GM12878 (cell line): ENCODE measurements around the gene CTNNA2. TPM values are rescaled to one million over a fixed set of nuclear protein-coding genes. Genes with fewer than 3 reads are reported as not detected.

ENCODE experiments used
- ATAC-seq: fragments of 200-7000 bp; cut with Tn5 transposase; 3 replicates; pipeline ENCODE4 v1.9.1; 2020; ENCODE audit warnings: mild to moderate bottlenecking, moderate library complexity
- BruUV-seq: library from RNA; stranded (reverse); fragments of 400-500 nt; replicated peaks from 2 replicates; lab custom pipeline; 2021; lab: Mats Ljungman, UMichigan
- CTCF ChIA-PET: fragments of 300-600 bp; sonication (Branson Sonifier 250); formaldehyde crosslinking; extraction: SDS; loops from one replicate; lab custom pipeline; 2021; ENCODE audit warnings: inconsistent platforms; lab: Yijun Ruan, JAX
- POLR2A ChIA-PET: fragments of 350-600 bp; formaldehyde crosslinking; extraction: SDS; loops from one replicate; lab custom pipeline; 2021; ENCODE audit warnings: inconsistent platforms; lab: Charles Lee
- RAD21 ChIA-PET: fragments of 300-600 bp; sonication (Branson Sonifier 250); formaldehyde crosslinking; loops from one replicate; lab custom pipeline; 2023; ENCODE audit warnings: antibody characterized with exemption; ENCODE audit not compliant: unreplicated experiment; lab: Charles Lee
- SMC1A ChIA-PET: fragments of 300-600 bp; sonication (Branson Sonifier 250); formaldehyde crosslinking; loops from one replicate; lab custom pipeline; 2023; ENCODE audit not compliant: unreplicated experiment, uncharacterized antibody; lab: Charles Lee
- DNase-seq: peaks from one replicate; pipeline ENCODE4 v3.0.0-alpha.2; 2011; ENCODE audit warnings: low read depth, low spot score
- FAIRE-seq: peaks from 3 replicates; lab custom pipeline; 2011; peaks lifted over from hg19 to GRCh38; lab: Jason Lieb, UNC
- H2AFZ ChIP-seq: 2 replicates; pipeline ENCODE4 v1.6.0; 2011; ENCODE audit warnings: low read depth, low read length, control low read depth; ENCODE audit not compliant: control insufficient read depth
- H3K27ac ChIP-seq: 2 replicates; pipeline ENCODE4 v1.5.1; 2011; ENCODE audit warnings: control low read depth; ENCODE audit not compliant: control insufficient read depth, insufficient read depth
- H3K27me3 ChIP-seq, 2 experiments: replicated peaks in 1 of 2; 2 replicates each; pipeline versions ENCODE4 v1.6.0 to v1.6.1; 2011; ENCODE audit warnings: low read length in 1 of 2; ENCODE audit not compliant: control insufficient read depth in 2 of 2, insufficient read depth in 2 of 2
- H3K36me3 ChIP-seq, 2 experiments: 2 replicates each; pipeline ENCODE4 v1.5.1; 2011; ENCODE audit warnings: low read length in 1 of 2; ENCODE audit not compliant: control insufficient read depth in 2 of 2, insufficient read depth in 2 of 2
- H3K4me1 ChIP-seq: 2 replicates; pipeline ENCODE4 v1.6.1; 2011; ENCODE audit warnings: mild to moderate bottlenecking, low read length, moderate library complexity, mixed read lengths; ENCODE audit not compliant: control insufficient read depth, insufficient read depth
- H3K4me2 ChIP-seq: 2 replicates; pipeline ENCODE4 v1.6.0; 2011; ENCODE audit warnings: control low read depth; ENCODE audit not compliant: control insufficient read depth, insufficient read depth
- H3K4me3 ChIP-seq: fragments of 200-600 bp; sonication (generic); 2 replicates; pipeline ENCODE4 v1.5.1; 2016
- H3K79me2 ChIP-seq: 2 replicates; pipeline ENCODE4 v1.6.0; 2011; ENCODE audit warnings: low read length; ENCODE audit not compliant: control insufficient read depth, insufficient read depth
- H3K9ac ChIP-seq: 2 replicates; pipeline ENCODE4 v1.8.0; 2011; ENCODE audit warnings: low read length, control low read depth, mixed read lengths; ENCODE audit not compliant: control insufficient read depth, insufficient read depth
- H3K9me3 ChIP-seq: replicated peaks from 3 replicates; pipeline ENCODE4 v1.5.1; 2011; ENCODE audit warnings: mild to moderate bottlenecking, low read length; ENCODE audit not compliant: control insufficient read depth, insufficient read depth
- H4K20me1 ChIP-seq: 2 replicates; pipeline ENCODE4 v1.6.0; 2011; ENCODE audit not compliant: control insufficient read depth, insufficient read depth
- ASH2L ChIP-seq: fragments of 300-600, 200-600 bp; sonication (generic); IDR thresholded peaks from 2 replicates; pipeline ENCODE4 v1.6.1; 2017; ENCODE audit warnings: low read depth, mild to moderate bottlenecking, borderline replicate concordance
- BMI1 ChIP-seq: fragments of 450-650 bp; IDR thresholded peaks from 2 replicates; pipeline ENCODE4 v1.6.1; 2016; ENCODE audit warnings: mild to moderate bottlenecking, moderate library complexity, borderline replicate concordance
- CBFB ChIP-seq: IDR thresholded peaks from 2 replicates; pipeline ENCODE4 v1.6.1; 2016; ENCODE audit warnings: antibody characterized with exemption, low read depth
- CEBPB ChIP-seq, 2 experiments: fragments of 150-350 bp in 1 of 2; IDR thresholded peaks; 2 replicates each; pipeline ENCODE4 v1.6.1; 2012 to 2014; ENCODE audit warnings: low read depth in 2 of 2, low read length in 2 of 2, borderline replicate concordance in 1 of 2, inconsistent platforms in 1 of 2
- CHD1 ChIP-seq: IDR thresholded peaks from 2 replicates; pipeline ENCODE4 v1.6.1; 2012; ENCODE audit warnings: low read depth, low read length, improper control_type of control experiment
- FOXM1 ChIP-seq: IDR thresholded peaks from 2 replicates; pipeline ENCODE4 v1.6.1; 2012; ENCODE audit warnings: low read depth, mild to moderate bottlenecking, inconsistent platforms, low read length, moderate library complexity
- IKZF1 ChIP-seq: fragments of 450-650 bp; conservative IDR thresholded peaks from 2 replicates; pipeline ENCODE4 v1.6.1; 2017; ENCODE audit warnings: antibody characterized with exemption, mild to moderate bottlenecking
- JUNB ChIP-seq: IDR thresholded peaks from 2 replicates; pipeline ENCODE4 v1.6.1; 2016; ENCODE audit warnings: antibody characterized with exemption, mild to moderate bottlenecking
- JUND ChIP-seq: IDR thresholded peaks from 2 replicates; pipeline ENCODE4 v1.6.1; 2012; ENCODE audit warnings: low read depth, mild to moderate bottlenecking, low read length, improper control_type of control experiment, moderate library complexity
- MYB ChIP-seq: fragments of 150-350 bp; IDR thresholded peaks from 2 replicates; pipeline ENCODE4 v1.6.1; 2014; ENCODE audit warnings: mild to moderate bottlenecking, low read depth, low read length, borderline replicate concordance
- SP1 ChIP-seq: IDR thresholded peaks from one replicate; pipeline ENCODE4 v1.6.1; 2011; ENCODE audit warnings: low read depth, low read length
- SREBF1 ChIP-seq: IDR thresholded peaks from 2 replicates; pipeline ENCODE4 v1.6.1; 2012; ENCODE audit warnings: mild to moderate bottlenecking, low read length
- STAT3 ChIP-seq: IDR thresholded peaks from 2 replicates; pipeline ENCODE4 v1.6.1; 2011; ENCODE audit warnings: low read depth, low read length, improper control_type of control experiment
- TARDBP ChIP-seq: IDR thresholded peaks from 2 replicates; pipeline ENCODE4 v1.6.1; 2016; ENCODE audit warnings: borderline replicate concordance
- ZBED1 ChIP-seq: IDR thresholded peaks from 2 replicates; pipeline ENCODE4 v1.6.1; 2016; ENCODE audit warnings: borderline replicate concordance
- ZNF384 ChIP-seq: IDR thresholded peaks from 2 replicates; pipeline ENCODE4 v1.6.1; 2012; ENCODE audit warnings: low read depth, mild to moderate bottlenecking, low read length, improper control_type of control experiment, borderline replicate concordance
- in situ Hi-C: fragments of 300-500 bp; cut with MboI; formaldehyde crosslinking; loops from 9 replicates; pipeline ENCODE4 v1.14.3; 2018; ENCODE audit warnings: mixed read lengths
- intact Hi-C: fragments of 100-400 bp; cut with micrococcal nuclease; formaldehyde crosslinking; loops from one replicate; pipeline ENCODE4 v1.14.2; 2022; ENCODE audit not compliant: unreplicated experiment
- polyA plus RNA-seq, 11 experiments: library from polyadenylated mRNA; depleted of rRNA in 4 of 11; unstranded in 6 of 11; stranded (reverse) in 5 of 11; fragments of >200 nt; fragmentation: Nextera tagmentation in 4 of 11; fragmentation: Illumina TruSeq in 1 of 11; extraction: Ambion mirVana in 4 of 11; extraction: Trizol in 1 of 11; gene quantifications; 1 replicate in 1 of 11; 2 replicates in 10 of 11; pipeline versions ENCODE4 v1.2.1 to v1.2.3, GENCODE V29; 2011 to 2016; ENCODE audit warnings: inconsistent platforms in 2 of 11, missing spikeins in 2 of 11, low read depth in 1 of 11
- total RNA-seq, 4 experiments: library from RNA; depleted of rRNA in 3 of 4; stranded (reverse); fragments of >200 nt in 3 of 4; fragmentation: Illumina TruSeq in 1 of 4; extraction: Trizol in 1 of 4; gene quantifications; 2 replicates each; pipeline versions ENCODE4 v1.2.1 to v1.2.3, GENCODE V29; 2013 to 2021
- TF ChIP-seq, protein P1 (sequence below): IDR thresholded peaks from 2 replicates; pipeline ENCODE4 v1.6.1; 2012; ENCODE audit warnings: low read length, inconsistent platforms
- TF ChIP-seq, protein P2 (sequence below): fragments of 450-650 bp; IDR thresholded peaks from 2 replicates; pipeline ENCODE4 v1.6.1; 2017; ENCODE audit warnings: mild to moderate bottlenecking, low read depth, inconsistent platforms; ENCODE audit not compliant: poor library complexity, severe bottlenecking
- TF ChIP-seq, protein P3 (sequence below): fragments of 450-650 bp; IDR thresholded peaks from 2 replicates; pipeline ENCODE4 v1.6.1; 2016; ENCODE audit warnings: mild to moderate bottlenecking, moderate library complexity, borderline replicate concordance

The CTNNA2 gene
- total and polyA plus RNA-seq, 10 of the 15 experiments (the other 5 are each of a cell fraction or from before 2014, with no cell fraction given) = 2.4 to 36.2 (median 6.6) TPM

DNA sequence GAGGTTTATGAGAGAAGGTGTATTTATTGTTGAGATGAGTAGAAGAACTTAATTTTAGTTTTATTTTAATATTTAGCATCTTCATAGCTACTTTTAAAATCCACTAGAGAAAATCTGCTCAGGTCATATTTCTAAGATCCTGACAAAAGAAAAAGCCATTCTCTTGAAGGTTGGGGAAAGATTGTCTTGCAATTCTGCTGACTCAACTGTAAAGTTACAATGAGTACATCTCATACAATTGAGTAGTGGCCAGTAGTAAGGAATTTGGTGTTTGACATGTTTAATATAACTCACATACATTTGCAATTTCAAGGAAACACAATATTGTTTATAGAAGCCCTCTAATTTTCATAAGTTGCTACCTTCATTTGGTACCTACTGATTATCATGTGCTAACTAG is 447.2 kb downstream of the CTNNA2 start:
- in situ Hi-C loops (no loop called here), intact Hi-C loops (no loop called here)
- ChIA-PET POLR2A (no interaction called here), CTCF (interaction anchor here (1.0 to 1.2 kb wide), 2 partner anchors 10 to 279 kb away, joined by 3 read pairs; no protein-coding TSS in a partner anchor), RAD21 (no interaction called here), SMC1A (no interaction called here)
- Histone ChIP-seq H3K9ac (no peak overlapping the region), H3K27me3 (no peaks in the 10 kb centered on the region), H3K27ac (no peak overlapping the region), H3K36me3 (no peaks in the 10 kb centered on the region), H3K4me2 (no peak overlapping the region)
- no peak for TF ChIP-seq ASH2L
- TF ChIP-seq, protein P1, sequence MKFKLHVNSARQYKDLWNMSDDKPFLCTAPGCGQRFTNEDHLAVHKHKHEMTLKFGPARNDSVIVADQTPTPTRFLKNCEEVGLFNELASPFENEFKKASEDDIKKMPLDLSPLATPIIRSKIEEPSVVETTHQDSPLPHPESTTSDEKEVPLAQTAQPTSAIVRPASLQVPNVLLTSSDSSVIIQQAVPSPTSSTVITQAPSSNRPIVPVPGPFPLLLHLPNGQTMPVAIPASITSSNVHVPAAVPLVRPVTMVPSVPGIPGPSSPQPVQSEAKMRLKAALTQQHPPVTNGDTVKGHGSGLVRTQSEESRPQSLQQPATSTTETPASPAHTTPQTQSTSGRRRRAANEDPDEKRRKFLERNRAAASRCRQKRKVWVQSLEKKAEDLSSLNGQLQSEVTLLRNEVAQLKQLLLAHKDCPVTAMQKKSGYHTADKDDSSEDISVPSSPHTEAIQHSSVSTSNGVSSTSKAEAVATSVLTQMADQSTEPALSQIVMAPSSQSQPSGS = no peak
- no peak for TF ChIP-seq JUNB
- no peak for TF ChIP-seq CHD1
- no peak for TF ChIP-seq ZBED1
- TF ChIP-seq SP1 = no peak
- TF ChIP-seq TARDBP = no peak
- no peak for TF ChIP-seq IKZF1
- TF ChIP-seq, protein P2, sequence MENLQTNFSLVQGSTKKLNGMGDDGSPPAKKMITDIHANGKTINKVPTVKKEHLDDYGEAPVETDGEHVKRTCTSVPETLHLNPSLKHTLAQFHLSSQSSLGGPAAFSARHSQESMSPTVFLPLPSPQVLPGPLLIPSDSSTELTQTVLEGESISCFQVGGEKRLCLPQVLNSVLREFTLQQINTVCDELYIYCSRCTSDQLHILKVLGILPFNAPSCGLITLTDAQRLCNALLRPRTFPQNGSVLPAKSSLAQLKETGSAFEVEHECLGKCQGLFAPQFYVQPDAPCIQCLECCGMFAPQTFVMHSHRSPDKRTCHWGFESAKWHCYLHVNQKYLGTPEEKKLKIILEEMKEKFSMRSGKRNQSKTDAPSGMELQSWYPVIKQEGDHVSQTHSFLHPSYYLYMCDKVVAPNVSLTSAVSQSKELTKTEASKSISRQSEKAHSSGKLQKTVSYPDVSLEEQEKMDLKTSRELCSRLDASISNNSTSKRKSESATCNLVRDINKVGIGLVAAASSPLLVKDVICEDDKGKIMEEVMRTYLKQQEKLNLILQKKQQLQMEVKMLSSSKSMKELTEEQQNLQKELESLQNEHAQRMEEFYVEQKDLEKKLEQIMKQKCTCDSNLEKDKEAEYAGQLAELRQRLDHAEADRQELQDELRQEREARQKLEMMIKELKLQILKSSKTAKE = no peak
- TF ChIP-seq CBFB = no peak
- TF ChIP-seq FOXM1 = no peak
- no peak for TF ChIP-seq STAT3
- TF ChIP-seq BMI1 = no peak
- no peak for TF ChIP-seq CEBPB (IDR thresholded peaks at IDR 0.05; ENCODE audit: borderline replicate concordance in 1 of 2, low read depth in 2 of 2, low read length in 2 of 2)
- TF ChIP-seq JUND = no peak
- no peak for TF ChIP-seq SREBF1
- TF ChIP-seq ZNF384 = no peak
- TF ChIP-seq, protein P3, sequence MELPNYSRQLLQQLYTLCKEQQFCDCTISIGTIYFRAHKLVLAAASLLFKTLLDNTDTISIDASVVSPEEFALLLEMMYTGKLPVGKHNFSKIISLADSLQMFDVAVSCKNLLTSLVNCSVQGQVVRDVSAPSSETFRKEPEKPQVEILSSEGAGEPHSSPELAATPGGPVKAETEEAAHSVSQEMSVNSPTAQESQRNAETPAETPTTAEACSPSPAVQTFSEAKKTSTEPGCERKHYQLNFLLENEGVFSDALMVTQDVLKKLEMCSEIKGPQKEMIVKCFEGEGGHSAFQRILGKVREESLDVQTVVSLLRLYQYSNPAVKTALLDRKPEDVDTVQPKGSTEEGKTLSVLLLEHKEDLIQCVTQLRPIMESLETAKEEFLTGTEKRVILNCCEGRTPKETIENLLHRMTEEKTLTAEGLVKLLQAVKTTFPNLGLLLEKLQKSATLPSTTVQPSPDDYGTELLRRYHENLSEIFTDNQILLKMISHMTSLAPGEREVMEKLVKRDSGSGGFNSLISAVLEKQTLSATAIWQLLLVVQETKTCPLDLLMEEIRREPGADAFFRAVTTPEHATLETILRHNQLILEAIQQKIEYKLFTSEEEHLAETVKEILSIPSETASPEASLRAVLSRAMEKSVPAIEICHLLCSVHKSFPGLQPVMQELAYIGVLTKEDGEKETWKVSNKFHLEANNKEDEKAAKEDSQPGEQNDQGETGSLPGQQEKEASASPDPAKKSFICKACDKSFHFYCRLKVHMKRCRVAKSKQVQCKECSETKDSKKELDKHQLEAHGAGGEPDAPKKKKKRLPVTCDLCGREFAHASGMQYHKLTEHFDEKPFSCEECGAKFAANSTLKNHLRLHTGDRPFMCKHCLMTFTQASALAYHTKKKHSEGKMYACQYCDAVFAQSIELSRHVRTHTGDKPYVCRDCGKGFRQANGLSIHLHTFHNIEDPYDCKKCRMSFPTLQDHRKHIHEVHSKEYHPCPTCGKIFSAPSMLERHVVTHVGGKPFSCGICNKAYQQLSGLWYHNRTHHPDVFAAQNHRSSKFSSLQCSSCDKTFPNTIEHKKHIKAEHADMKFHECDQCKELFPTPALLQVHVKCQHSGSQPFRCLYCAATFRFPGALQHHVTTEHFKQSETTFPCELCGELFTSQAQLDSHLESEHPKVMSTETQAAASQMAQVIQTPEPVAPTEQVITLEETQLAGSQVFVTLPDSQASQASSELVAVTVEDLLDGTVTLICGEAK = no peak
- no peak for TF ChIP-seq MYB
- TF ChIP-seq, all 136 proteins: peak for 0
- no peak for DNase-seq
- no peaks in the 10 kb centered on the region for H3K4me1 ChIP-seq
- no peak overlapping the region for H3K4me3 ChIP-seq
- no peak overlapping the region for H2AFZ ChIP-seq
- ATAC-seq = no peak
- no TSS peak for BruUV-seq
- no peaks in the 10 kb centered on the region for H4K20me1 ChIP-seq
- no peaks in the 10 kb centered on the region for H3K9me3 ChIP-seq
- no peaks in the 10 kb centered on the region for H3K79me2 ChIP-seq
- no peak for FAIRE-seq
